NCI-H748 (cell line): ENCODE results near the gene USP21.

Experiments used
- DNase-seq: peaks from one replicate; lab custom pipeline; 2025; ENCODE audit not compliant: unreplicated experiment; lab: John Stamatoyannopoulos, UW

The USP21 gene

GRCh38 chr1:161168906-161169305 lies 9.6 kb downstream of the USP21 start:
- no peak for DNase-seq

GRCh38 chr1:161171191-161171590 lies 11.9 kb downstream of the USP21 start:
- DNase-seq = no peak

GRCh38 chr1:161171696-161172095 lies 12.4 kb downstream of the USP21 start:
- DNase-seq = no peak

- no peak for DNase-seq
Measured at GRCh38 chr1:161172349-161172748, 13.0 kb downstream of the USP21 start.

GRCh38 chr1:161172776-161173376 lies 13.6 kb downstream of the USP21 start:
- DNase-seq = no peak

- no peak for DNase-seq
Measured at GRCh38 chr1:161173711-161174110, 14.4 kb downstream of the USP21 start.

- no peak for DNase-seq
Measured at GRCh38 chr1:161174911-161175310, 15.6 kb downstream of the USP21 start.

GRCh38 chr1:161175771-161176453 lies 16.6 kb downstream of the USP21 start:
- no peak for DNase-seq

GRCh38 chr1:161176468-161177111 lies 17.3 kb downstream of the USP21 start:
- DNase-seq = no peak

GRCh38 chr1:161177112-161177935 lies 18.0 kb downstream of the USP21 start, which contains the start of gene B4GALT3:
TSS of gene B4GALT3 (minus strand) at chr1:161177507. CDS start at chr1:161176060, 1,447 bp downstream.
- DNase-seq = peak; percentile 90

- peak; percentile 56 for DNase-seq
Measured at GRCh38 chr1:161177936-161178244, 18.6 kb downstream of the USP21 start.

- DNase-seq = no peak
Measured at GRCh38 chr1:161179698-161180097, 20.4 kb downstream of the USP21 start.

- DNase-seq = no peak
Measured at GRCh38 chr1:161180639-161181038, 21.3 kb downstream of the USP21 start.

- DNase-seq = no peak
Measured at GRCh38 chr1:161182214-161182613, 22.9 kb downstream of the USP21 start.

GRCh38 chr1:161185282-161185682 lies 26.0 kb downstream of the USP21 start:
- no peak for DNase-seq

- no peak for DNase-seq
Measured at GRCh38 chr1:161185732-161186311, 26.5 kb downstream of the USP21 start.

- DNase-seq = no peak
Measured at GRCh38 chr1:161187311-161187710, 28.0 kb downstream of the USP21 start.

GRCh38 chr1:161188381-161188780 lies 29.1 kb downstream of the USP21 start:
- no peak for DNase-seq

GRCh38 chr1:161189036-161189435 lies 29.7 kb downstream of the USP21 start:
- no peak for DNase-seq

- no peak for DNase-seq
Measured at GRCh38 chr1:161190962-161191521, 31.7 kb downstream of the USP21 start.

GRCh38 chr1:161191971-161192370 lies 32.7 kb downstream of the USP21 start:
- DNase-seq = no peak
